HG03565 (cell line): ENCODE measurements around the gene AMOTL1.

Experiments
- ATAC-seq: cut with Tn5 transposase; IDR thresholded peaks from one replicate; pipeline ENCODE4 v1.9.1; 2021; ENCODE audit warnings: mild to moderate bottlenecking, moderate library complexity; ENCODE audit not compliant: unreplicated experiment

The AMOTL1 gene

DNA sequence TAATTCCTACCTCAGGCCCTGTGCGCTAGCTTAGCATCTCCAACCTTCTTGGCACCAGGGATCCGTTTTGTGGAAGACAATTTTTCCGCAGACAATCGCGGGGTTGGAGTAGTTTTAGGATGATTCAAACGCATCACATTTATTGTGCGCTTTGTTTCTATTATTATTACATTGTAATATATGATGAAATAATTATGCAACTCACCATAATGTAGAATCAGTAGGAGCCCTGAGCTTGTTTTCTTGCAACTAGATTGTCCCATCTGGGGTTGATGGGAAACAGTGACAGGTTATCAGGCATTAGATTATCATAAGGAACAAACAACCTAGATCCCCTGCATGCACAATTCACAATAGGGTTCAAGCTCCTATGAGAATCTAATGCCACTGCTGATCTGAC, 52.3 kb downstream of the AMOTL1 start:
- ATAC-seq, result no peak

DNA sequence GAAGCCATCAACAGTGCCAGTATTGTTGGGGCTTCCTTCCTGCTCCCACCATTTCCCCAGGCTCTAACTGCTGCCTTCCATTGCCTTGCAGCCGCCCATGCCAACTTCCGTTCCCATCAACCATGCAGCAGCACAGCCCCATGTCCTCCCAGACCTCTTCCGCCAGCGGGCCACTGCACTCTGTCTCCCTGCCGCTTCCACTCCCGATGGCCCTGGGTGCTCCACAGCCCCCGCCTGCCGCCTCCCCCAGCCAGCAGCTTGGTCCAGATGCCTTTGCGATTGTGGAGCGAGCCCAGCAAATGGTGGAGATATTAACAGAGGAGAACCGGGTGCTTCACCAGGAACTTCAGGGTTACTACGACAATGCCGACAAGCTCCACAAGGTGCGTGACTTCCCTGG, 53.3 kb downstream of the AMOTL1 start:
- ATAC-seq, result no peak

DNA sequence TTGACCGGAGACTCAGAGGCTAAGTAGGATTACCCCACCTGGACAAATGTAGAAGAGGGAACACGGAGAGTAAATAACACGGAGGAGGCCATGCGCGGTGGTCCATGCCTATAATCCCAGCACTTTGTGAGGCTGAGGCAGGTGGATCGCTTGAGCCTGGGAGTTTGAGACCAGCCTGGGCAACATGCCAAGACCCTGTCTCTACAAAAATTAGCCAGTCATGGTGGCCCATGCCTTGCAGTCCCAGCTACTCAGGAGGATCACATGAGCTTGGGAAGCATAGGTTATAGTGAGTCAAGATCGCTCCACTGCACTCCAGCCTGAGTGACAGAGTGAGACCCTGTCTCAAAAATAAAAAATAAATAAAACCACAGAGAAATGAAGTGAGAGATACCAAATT, 53.9 kb downstream of the AMOTL1 start:
- no peak for ATAC-seq

DNA sequence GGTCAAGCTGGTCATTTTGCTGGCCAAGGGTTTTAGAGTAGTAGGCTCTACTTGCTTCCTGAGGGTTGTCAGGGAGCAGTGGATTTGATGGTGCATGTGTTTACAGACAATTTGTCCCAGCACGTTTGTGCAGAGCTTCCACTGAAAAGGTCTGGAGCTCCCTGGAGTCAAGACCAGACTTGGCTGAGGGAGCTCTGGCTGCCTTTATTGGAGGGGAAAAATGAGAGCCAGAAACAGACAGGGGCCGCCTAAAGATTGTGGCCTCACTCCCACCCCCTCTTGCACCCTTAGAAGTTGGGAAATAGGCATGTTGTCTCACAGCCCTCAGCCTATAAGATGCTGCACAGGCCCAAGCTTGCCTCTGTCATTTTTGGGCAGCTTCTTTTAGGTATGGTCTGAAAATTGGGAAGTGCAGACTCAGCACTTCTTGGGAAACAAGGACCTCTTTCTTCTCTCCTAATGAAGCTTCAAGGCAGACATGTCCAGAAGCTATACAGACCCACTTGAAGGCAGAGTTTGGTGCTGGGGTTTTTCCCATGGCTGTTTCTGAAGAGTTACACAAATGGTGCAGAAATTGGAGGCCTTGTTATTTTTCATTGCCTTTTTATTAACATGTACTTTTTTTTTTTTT, 55.1 kb downstream of the AMOTL1 start:
- ATAC-seq, result no peak

DNA sequence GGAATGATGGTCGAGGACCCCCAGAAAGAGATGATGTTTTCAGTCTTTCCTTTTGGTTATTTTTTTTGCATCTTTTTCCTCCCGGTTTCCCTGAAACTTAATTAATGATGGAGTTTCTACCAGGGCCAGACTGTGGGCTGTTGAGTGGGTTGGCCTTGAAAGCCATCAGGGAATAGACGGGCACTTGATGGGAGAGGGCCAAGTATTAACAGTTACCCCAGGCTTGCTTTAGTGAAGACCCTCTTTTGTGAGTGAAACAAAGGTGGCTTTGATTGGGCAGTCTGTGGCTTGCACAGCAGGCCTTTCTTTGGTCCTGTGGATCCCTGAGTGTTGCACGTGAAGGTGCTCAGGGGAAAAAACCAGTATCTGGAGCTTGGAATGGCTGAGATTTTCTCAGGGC, 56.9 kb downstream of the AMOTL1 start:
- no peak for ATAC-seq

GRCh38 chr11:94825481-94825880, 57.3 kb downstream of the AMOTL1 start:
- no peak for ATAC-seq

GRCh38 chr11:94826415-94826814, 58.3 kb downstream of the AMOTL1 start:
- ATAC-seq, result no peak

DNA sequence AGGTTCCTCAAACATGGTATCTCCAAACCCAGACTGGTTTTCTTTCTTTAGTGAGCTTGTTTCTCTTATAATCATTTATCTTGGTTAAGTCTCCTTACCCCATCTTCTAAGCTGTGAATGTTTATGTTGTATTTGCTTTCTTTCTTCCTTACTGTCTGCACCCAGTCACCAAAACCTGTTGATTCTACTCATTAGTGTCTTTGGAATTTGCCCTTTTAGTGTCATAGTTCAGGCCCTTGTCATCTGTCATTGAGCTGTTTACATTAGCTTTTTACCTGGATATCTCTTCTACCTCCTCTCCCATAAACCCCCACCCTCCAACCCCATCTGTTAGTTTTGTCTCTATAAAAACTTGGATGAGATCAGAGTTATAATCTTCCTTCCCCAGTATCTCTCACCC, 59.9 kb downstream of the AMOTL1 start:
- ATAC-seq, result no peak

DNA sequence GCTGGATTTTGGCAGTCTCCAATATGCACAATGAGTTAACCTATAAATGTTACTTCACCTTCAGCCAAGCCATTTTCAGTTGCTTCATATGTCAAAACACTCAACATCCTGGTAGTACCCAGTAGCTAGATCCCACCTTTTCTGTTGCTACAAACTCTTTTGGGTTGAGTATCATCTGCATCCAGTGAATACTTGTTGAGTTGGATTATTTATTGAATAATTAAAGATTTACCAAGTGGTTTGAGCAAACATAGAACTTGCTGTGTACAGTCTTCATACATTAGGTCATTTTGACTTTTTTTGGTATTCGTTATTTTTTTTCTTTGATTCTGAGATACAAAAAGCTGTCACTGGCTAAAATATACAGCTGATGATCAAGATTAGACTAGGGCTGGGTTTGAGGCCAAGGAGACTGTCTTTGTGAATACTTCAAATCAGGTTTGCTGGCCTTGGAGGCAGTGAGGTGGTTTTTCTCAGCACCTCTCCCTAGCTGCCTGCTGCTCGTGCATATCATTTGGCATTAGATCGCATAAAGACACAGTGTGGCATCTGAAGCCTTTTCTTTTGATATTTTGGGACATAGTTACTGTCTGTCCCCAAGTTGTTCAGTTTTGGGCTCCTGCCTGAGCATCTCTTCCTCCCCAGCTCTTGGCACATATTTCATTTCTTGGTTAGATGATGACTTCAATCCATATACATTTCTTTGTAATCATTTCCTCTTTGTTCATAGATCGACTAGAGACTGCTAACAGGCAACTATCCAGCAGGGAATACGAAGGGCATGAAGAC, 62.8 kb downstream of the AMOTL1 start:
- no peak for ATAC-seq

DNA sequence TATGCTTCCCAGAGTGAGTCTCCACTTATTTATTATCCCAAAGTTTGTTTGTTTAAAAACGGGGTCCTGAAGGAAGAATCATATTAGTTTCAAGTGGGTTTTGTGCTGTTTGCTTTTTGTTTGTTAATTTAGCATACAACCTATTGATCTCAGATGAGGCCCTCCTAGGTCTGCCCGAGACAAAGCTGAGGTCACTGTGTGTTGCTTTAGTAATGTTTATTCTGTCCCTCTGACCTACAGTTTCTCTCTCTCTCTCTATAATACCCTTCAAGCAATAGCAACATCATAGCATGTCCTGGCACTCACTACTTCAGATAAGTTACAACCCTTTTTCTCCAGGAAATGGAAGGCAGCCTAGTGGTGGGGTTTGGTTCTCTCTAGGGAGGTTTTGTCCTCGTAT, 63.4 kb downstream of the AMOTL1 start:
- ATAC-seq, result no peak

DNA sequence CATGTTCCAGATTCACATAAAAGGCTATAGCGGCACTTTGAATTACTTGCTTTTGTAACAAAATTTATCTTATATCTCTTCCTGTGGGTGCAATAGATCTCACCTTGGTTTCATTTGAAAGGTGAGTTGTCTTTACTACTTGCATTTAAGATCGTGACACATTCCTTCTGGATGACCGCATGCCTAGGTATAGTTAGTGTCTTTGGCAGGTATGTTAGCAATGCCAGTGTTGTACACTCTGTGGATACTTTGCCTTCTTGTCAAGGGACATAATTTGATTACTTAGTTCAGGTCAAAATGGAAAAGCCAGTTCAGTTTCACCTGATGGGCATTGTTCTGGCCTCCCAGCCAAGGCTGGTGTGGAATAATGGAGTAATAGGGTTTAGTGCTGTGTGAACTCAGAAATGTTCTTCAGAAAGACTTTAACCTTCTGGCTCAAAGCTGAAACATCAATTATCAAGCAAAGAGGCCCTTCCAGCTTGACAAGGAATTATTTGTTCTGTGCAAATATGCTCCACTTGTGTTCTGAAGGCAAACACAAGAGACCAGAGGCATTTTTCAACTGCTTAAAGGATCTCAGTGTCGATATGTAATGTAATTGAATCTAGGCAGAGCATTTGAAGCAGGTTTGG, 64.6 kb downstream of the AMOTL1 start:
- ATAC-seq, result no peak

DNA sequence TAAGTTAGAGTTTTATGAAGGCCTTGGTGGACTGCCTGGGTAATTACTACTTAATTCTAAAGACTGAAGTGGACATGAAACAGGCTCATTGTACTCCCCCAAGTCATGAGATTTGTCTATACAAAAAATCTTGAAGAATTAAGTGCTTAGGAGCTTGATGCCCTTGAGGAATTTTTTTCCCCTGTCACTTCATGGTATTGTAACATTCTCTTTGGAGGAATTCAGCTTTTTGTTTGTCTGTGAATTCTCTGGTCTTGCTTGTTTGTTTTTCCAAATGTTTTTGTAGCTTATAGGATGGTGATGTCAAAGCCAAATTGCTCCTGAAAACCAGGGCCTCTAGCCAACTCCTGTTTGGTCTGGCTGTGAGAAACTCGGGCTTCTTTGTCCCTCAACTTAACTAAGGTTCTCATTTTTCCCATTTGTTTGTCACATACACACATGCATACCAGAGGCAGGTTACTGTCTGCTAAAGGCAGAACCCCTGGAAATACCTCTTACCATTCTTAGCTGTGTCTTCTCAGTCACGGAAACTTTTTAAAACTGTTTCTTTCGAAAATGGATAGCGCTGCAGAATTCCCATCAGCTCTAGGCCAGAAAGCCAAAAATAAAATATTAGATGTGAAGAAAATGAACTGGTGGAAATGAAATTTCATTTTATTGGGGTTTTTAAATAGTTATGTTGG, 66.9 kb downstream of the AMOTL1 start:
- no peak for ATAC-seq

GRCh38 chr11:94835594-94835927, 67.4 kb downstream of the AMOTL1 start:
- no peak for ATAC-seq

DNA sequence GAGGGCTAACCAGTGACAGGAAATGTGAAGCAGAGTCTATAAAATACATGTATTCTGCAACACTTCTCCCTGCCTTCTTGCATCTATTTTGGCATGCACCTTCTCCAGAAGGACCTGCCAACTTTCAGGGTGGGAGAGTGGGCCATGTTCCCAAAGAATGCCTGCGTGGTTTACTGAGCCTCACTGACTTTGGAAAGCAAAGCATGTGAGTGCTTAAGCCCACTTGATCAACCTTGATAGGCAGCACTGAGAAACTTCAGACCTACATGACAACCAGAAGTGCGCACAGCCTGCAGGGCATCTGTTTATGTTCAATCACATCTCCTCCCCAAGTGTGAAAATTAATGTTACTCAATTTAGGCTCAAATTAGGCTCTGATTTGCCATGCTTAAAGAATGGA, 69.2 kb downstream of the AMOTL1 start:
- ATAC-seq, result no peak

- no peak for ATAC-seq
Observed at GRCh38 chr11:94838027-94838731, 70.0 kb downstream of the AMOTL1 start.

DNA sequence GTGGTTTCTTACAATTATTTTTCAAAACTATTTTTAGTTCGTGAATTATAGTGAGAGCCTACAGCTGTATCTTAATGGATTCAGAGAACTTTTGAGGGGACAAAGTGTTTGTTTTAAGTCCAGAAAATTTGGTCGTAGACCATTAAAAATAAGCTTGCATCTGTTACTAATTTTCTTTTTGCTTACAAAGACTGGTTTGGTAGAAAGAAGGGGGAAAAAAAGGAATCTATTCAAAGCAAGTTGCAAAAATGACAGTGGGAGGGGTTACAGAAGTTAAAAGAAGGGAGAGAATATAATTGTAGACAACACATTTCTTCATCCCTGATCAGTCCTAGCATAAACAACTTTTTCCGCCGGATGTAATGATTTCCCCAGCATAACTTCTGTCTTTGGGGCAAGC, 72.1 kb downstream of the AMOTL1 start:
- no peak for ATAC-seq

DNA sequence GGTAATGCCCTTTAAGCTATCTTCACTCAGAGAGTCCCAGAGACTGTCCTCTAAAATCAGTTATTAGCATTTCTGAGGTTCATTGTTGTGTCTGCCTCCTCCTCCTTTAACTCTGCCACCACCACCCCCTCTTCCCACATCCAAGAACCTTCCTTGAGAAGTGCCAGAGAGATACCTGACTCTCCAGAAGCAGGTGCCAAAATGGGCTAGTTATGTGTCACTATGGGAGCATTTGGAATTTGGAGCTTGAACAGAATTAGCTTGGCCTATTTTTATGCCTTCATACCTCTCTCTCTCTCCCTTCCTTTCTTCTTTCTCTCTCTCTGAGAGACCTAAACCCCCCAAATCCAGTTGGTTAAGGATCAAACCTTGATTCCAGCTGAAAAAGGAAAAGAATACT, 75.9 kb downstream of the AMOTL1 start:
- no peak for ATAC-seq

DNA sequence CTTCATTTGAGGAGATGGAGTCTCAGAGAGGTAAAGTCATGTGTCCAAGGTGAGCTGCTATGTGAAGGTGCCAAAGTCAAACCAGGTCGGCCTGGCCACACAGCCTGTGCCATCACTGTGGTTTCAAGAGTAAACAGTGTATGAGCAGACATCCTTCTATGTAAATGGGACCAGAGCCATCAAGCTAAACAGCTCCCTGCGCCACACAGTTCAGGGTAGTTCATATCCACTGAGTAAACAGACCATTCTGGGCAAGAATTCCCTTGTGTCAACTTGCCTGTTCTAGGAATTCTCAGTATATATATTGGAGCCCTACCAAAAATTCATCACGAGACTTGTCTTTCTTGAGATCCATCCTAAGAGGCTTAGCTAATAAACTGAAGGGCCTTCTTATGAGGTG, 77.5 kb downstream of the AMOTL1 start:
- no peak for ATAC-seq

GRCh38 chr11:94849839-94850238, 81.7 kb downstream of the AMOTL1 start:
- ATAC-seq, result no peak

- ATAC-seq, result no peak
Observed at GRCh38 chr11:94851864-94852636, 83.9 kb downstream of the AMOTL1 start.
